Subcutaneous adipose tissue (tissue), 4 donors: ENCODE data around the gene PEX11B. TPM values are rescaled to one million over a fixed set of nuclear protein-coding genes. Genes with fewer than 3 reads are reported as not detected.

Experiments used
- CTCF ChIP-seq: fragments of 450-650 bp; IDR thresholded peaks from one replicate; pipeline ENCODE4 v1.5.1; 2016; ENCODE audit warnings: low read depth, mild to moderate bottlenecking, control low read depth, antibody characterized with exemption, moderate library complexity
- total RNA-seq, 4 donors: library from RNA; depleted of rRNA; stranded (reverse); fragments of >200 nt; gene quantifications; one replicate each; pipeline ENCODE4 v1.1.0, GENCODE V29; 2016

PEX11B gene
- total RNA-seq, 4 donors from 2014 or later, result 17.0 to 21.1 (median 20.3) TPM

GRCh38 chr1:145917595-145917994 lies 922 bp downstream of the PEX11B start:
- no peak for TF ChIP-seq CTCF

- no peak for TF ChIP-seq CTCF
Observed at GRCh38 chr1:145916745-145917144, 1.8 kb downstream of the PEX11B start.

GRCh38 chr1:145912128-145912641 lies 6.3 kb downstream of the PEX11B start:
- TF ChIP-seq CTCF, result no peak

GRCh38 chr1:145908653-145909052 lies 9.9 kb downstream of the PEX11B start:
- no peak for TF ChIP-seq CTCF

- no peak for TF ChIP-seq CTCF
Observed at GRCh38 chr1:145906954-145907753, 11.4 kb downstream of the PEX11B start.

GRCh38 chr1:145901312-145902021 lies 17.1 kb downstream of the PEX11B start:
- no peak for TF ChIP-seq CTCF

GRCh38 chr1:145898756-145899155 lies 19.8 kb downstream of the PEX11B start:
- no peak for TF ChIP-seq CTCF
